Stomach (tissue), 4 donors: Measurements from ENCODE around the gene CYP4F22.

ENCODE experiments used
- EP300 ChIP-seq: sonication (generic); formaldehyde crosslinking; IDR thresholded peaks from one replicate; pipeline ENCODE4 v1.6.1; 2017; ENCODE audit warnings: antibody characterized with exemption
- POLR2A ChIP-seq, 4 donors: fragments of 450-650 bp; IDR thresholded peaks; one replicate each; pipeline ENCODE4 v1.6.1; 2016; ENCODE audit warnings: antibody characterized with exemption in 4 of 4, control low read depth in 2 of 4, mild to moderate bottlenecking in 1 of 4, moderate library complexity in 1 of 4
- POLR2AphosphoS5 ChIP-seq, 3 donors: sonication (generic); formaldehyde crosslinking; IDR thresholded peaks; one replicate each; pipeline ENCODE4 v1.6.1; 2016; ENCODE audit warnings: antibody characterized with exemption in 3 of 3
- TF ChIP-seq, protein P1 (sequence below), 7 experiments: fragments of 450-650 bp in 4 of 7; fragments of 200-600 bp in 3 of 7; sonication (generic) in 3 of 7; IDR thresholded peaks; one replicate each; pipeline ENCODE4 v1.5.1; 2016 to 2019; ENCODE audit warnings: antibody characterized with exemption in 7 of 7, control low read depth in 2 of 7, mild to moderate bottlenecking in 1 of 7

DNA sequence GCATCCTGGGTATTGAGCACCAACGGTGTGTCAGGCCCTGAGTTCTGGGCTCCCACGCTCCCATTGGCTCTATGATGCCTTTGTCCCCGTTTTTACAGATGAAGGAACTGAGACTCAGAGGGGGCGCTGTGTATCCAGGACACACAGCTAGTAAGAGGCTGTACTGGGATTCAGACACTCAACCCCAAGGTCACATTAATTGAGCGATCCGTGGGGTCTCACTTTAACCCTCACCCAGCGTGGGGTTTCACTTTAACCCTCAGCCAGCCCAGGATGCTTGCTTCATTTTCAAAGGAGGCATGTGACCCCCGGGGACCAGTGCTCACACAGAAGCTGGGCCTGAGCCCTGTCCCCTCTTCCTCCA is 42.6 kb downstream of the CYP4F22 start:
- TF ChIP-seq POLR2A (IDR thresholded peaks at IDR 0.05) (no peak), EP300 (no peak), POLR2AphosphoS5 (IDR thresholded peaks at IDR 0.05) (no peak)
- TF ChIP-seq, protein P1, sequence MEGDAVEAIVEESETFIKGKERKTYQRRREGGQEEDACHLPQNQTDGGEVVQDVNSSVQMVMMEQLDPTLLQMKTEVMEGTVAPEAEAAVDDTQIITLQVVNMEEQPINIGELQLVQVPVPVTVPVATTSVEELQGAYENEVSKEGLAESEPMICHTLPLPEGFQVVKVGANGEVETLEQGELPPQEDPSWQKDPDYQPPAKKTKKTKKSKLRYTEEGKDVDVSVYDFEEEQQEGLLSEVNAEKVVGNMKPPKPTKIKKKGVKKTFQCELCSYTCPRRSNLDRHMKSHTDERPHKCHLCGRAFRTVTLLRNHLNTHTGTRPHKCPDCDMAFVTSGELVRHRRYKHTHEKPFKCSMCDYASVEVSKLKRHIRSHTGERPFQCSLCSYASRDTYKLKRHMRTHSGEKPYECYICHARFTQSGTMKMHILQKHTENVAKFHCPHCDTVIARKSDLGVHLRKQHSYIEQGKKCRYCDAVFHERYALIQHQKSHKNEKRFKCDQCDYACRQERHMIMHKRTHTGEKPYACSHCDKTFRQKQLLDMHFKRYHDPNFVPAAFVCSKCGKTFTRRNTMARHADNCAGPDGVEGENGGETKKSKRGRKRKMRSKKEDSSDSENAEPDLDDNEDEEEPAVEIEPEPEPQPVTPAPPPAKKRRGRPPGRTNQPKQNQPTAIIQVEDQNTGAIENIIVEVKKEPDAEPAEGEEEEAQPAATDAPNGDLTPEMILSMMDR (IDR thresholded peaks at IDR 0.05), result no peak
